SK-N-MC (cell line): ENCODE data around the gene LRRC71.
"Not testable (repeated sequence)": the region's sequence is repeated elsewhere in the genome, so short reads cannot be mapped to it uniquely, and the experiment has no call there.

ENCODE experiments used
- DNase-seq: peaks from one replicate; pipeline ENCODE4 v3.0.0-alpha.2; 2011; ENCODE audit warnings: low read depth, low spot score
- H3K27ac ChIP-seq: fragments of 200-600 bp; sonication (generic); 2 replicates; pipeline ENCODE4 v1.5.1; 2016; ENCODE audit warnings: mixed run types
- H3K36me3 ChIP-seq: fragments of 200-600 bp; sonication (generic); 2 replicates; pipeline ENCODE4 v1.6.1; 2017; ENCODE audit warnings: antibody characterized with exemption, low read length, mixed read lengths; ENCODE audit not compliant: insufficient read depth
- H3K4me3 ChIP-seq: fragments of 200-600 bp; sonication (generic); 2 replicates; pipeline ENCODE4 v1.5.1; 2016
- H3K9ac ChIP-seq: fragments of 200-600 bp; sonication (generic); 2 replicates; pipeline ENCODE4 v1.8.0; 2017; ENCODE audit warnings: mixed run types, mixed read lengths; ENCODE audit not compliant: insufficient read length
- H3K9me3 ChIP-seq: fragments of 200-600 bp; sonication (generic); 2 replicates; pipeline ENCODE4 v1.6.1; 2017; ENCODE audit warnings: low read depth, mild to moderate bottlenecking, antibody characterized with exemption, low read length, moderate library complexity, mixed read lengths
- EZH2 ChIP-seq: fragments of 200-600 bp; sonication (generic); IDR thresholded peaks from one replicate; pipeline ENCODE4 v1.6.1; 2017; ENCODE audit warnings: antibody characterized with exemption
- FOXP2 ChIP-seq: optimal IDR thresholded peaks from 2 replicates; pipeline ENCODE3; 2011; ENCODE audit warnings: mild to moderate bottlenecking, moderate library complexity; ENCODE audit not compliant: insufficient read depth; ENCODE audit errors: extremely low read length, control extremely low read depth
- POLR2AphosphoS5 ChIP-seq: IDR thresholded peaks from 2 replicates; pipeline ENCODE4 v1.6.1; 2012; ENCODE audit warnings: mild to moderate bottlenecking, low read depth, low read length, borderline replicate concordance

The LRRC71 gene

DNA sequence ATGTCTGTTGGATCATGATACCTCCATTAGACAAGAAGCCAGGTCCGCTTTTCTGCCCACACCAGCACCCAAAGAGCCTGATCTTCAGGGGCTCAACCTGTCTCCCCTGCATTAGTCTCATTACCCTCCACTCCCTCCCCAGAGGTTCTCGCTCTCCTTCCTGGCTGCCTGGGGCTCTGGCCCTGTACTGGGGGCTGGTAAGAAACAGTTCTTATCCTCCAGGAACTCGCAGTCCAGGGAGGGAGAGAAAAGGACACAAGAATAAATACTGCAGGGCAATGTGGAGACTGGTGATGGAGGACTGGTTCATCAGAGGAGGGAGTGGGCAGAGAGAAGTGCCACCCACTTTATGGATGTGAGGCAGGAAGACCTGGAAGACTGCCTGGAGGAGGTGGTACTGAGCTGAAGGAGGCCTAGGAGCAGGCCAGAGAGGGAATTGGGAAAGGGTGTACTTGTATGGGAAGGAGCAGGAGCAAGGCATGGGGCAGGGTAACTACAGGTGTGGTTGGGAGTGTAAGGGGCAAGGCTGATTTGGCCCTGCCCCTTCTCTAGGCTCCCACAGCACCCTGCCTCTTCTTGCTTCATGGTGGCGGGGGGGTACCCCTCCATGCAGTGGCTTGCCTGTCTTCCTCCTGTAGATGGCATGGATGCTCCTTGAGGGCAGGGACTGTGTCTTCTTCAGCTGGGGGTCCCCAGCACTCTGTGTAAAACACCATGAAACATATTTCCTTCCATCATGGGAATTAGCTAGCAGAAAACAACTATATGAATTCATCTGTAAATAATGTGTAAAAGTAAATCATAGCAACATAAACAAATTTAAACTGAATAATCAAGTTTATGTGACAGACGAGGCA is 5.0 kb downstream of the LRRC71 start:
- Histone ChIP-seq H3K27ac (no peak overlapping the region), H3K4me3 (no peak overlapping the region), H3K9me3 (no peaks in the 10 kb centered on the region), H3K9ac (no peak overlapping the region), H3K36me3 (no peaks in the 10 kb centered on the region)
- DNase-seq = no peak
- no peak for TF ChIP-seq POLR2AphosphoS5
- TF ChIP-seq EZH2 = no peak
- no peak for TF ChIP-seq FOXP2

DNA sequence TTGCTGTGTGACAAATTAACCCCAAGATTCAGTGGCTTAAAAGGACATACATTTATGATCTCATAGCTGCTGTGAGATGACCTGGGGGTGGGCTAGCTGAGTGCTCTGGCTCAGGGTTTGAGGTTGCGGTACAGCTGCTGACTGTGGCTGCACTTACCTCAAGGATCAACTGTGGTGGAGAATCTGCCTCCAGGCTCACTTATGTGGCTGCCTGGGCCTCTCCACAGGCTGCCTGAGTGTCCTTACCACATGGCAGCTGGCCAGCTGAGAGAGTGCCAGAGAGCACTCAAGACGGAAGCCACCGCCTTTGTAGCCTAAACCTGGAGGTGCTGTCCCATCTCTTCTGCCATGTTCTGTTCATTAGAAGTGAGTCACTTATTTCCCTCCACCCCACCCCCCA is 5.7 kb downstream of the LRRC71 start:
- no peak overlapping the region for H3K27ac ChIP-seq
- no peak overlapping the region for H3K4me3 ChIP-seq
- no peak for TF ChIP-seq FOXP2
- no peak for TF ChIP-seq EZH2
- TF ChIP-seq POLR2AphosphoS5 = no peak
- peak; percentile 26 for DNase-seq
- H3K9me3 ChIP-seq = no peaks in the 10 kb centered on the region
- no peaks in the 10 kb centered on the region for H3K36me3 ChIP-seq
- no peak overlapping the region for H3K9ac ChIP-seq

DNA sequence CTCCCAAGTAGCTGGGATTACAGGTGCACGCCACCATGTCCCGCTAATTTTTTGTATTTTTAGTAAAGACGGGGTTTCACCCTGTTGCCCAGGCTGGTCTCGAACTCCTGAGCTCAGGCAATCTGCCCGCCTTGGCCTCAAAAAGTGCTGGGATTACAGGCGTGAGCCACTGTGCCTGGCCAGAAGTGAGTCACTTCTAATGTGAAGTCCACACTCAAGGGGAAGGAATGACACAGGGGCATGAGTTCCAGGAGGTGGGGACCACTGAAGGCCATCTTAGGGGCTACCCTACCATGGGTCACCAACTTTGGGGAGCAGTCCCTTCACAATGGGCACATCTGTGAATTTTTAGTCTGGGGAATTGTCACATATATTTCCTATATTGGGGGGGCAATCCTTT is 6.3 kb downstream of the LRRC71 start:
- not testable (repeated sequence) for H3K9ac ChIP-seq, H3K36me3 ChIP-seq, H3K4me3 ChIP-seq, H3K9me3 ChIP-seq, DNase-seq, H3K27ac ChIP-seq

- no peak for TF ChIP-seq POLR2AphosphoS5
- TF ChIP-seq EZH2 = no peak
- TF ChIP-seq FOXP2 = no peak
- Histone ChIP-seq H3K27ac (no peak overlapping the region), H3K9me3 (no peaks in the 10 kb centered on the region), H3K9ac (no peak overlapping the region), H3K4me3 (peak overlapping the region; percentile 47; the same call in 1 of the 2 replicates), H3K36me3 (no peaks in the 10 kb centered on the region)
- no peak for DNase-seq
Measured at GRCh38 chr1:156927215-156928042, 7.0 kb downstream of the LRRC71 start.

- H3K9ac ChIP-seq = no peak overlapping the region
- H3K27ac ChIP-seq = no peak overlapping the region
- H3K9me3 ChIP-seq = no peaks in the 10 kb centered on the region
- DNase-seq = no peak
- no peak overlapping the region for H3K4me3 ChIP-seq
- no peaks in the 10 kb centered on the region for H3K36me3 ChIP-seq
- no peak for TF ChIP-seq FOXP2
- no peak for TF ChIP-seq EZH2
- no peak for TF ChIP-seq POLR2AphosphoS5
Measured at GRCh38 chr1:156928043-156928602, 7.7 kb downstream of the LRRC71 start.

DNA sequence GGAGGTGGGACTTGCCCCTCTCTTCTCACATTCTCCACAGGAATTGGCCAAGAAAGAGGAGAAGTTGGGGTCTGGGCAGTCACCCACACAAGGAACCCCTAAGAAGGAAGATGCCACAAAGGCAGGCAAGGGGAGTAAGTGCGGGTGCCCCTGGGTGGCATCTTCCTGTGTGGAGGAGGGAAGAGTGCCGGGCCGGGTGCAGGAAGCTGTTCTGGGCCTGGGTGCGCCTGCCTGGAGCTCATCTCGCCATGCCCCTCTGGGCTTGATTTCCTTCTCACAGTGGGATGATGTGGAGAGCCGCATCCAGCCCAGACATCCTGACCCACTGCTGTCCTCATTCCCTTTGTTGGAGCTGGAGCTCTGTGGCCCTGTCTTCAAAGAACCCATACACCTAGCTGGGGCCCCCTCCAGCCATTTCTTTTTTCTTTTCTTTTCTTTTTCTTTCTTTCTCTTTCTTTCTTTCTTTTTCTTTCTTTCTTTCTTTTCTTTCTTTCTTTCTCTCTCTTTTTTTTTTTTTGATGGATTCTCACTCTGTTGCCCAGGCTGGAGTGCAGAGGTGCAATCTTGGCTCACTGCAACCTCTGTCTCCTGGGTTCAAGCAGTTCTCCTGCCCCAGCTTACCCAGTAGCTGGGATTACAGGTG is 9.3 kb downstream of the LRRC71 start:
- no peak for DNase-seq

GRCh38 chr1:156930483-156930882 is 10.1 kb downstream of the LRRC71 start:
- Histone ChIP-seq H3K4me3 (no peak overlapping the region), H3K9ac (no peak overlapping the region), H3K36me3 (no peaks in the 10 kb centered on the region), H3K27ac (no peak overlapping the region), H3K9me3 (no peaks in the 10 kb centered on the region)
- no peak for DNase-seq
- TF ChIP-seq FOXP2 (no peak), EZH2 (no peak), POLR2AphosphoS5 (no peak)

More for the DNA sequence above, 9.3 kb downstream of the LRRC71 start:
- TF ChIP-seq EZH2 (no peak), FOXP2 (no peak), POLR2AphosphoS5 (no peak)
- Histone ChIP-seq H3K9me3 (no peaks in the 10 kb centered on the region), H3K9ac (no peak overlapping the region), H3K27ac (no peak overlapping the region), H3K4me3 (no peak overlapping the region), H3K36me3 (no peaks in the 10 kb centered on the region)
